HG02571 (cell line): ENCODE data around the gene FIG4.
"Not testable (repeated sequence)": the region's sequence is repeated elsewhere in the genome, so short reads cannot be mapped to it uniquely, and the experiment has no call there.

Experiments
- ATAC-seq: cut with Tn5 transposase; IDR thresholded peaks from one replicate; pipeline ENCODE4 v1.9.1; 2021; ENCODE audit warnings: mild to moderate bottlenecking, moderate library complexity; ENCODE audit not compliant: unreplicated experiment

FIG4 gene

DNA sequence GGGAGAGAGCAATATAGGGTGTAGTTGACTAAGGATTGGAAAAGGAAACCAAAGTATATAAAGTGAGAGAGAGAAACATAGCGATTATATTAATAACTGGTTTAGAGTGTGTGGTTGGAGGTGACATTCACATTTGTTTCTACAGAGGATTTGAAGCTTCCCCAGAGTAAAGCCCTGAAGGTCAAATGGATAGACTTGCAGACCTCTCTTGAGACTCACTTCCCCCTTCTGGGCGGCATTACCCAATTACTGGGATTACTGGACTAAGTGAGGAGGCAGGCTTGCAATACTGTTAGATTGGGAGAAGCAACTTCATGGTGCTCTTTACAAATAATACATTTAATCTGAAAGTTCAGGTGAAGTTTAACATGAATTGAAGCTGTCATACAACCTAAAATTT is 10.7 kb downstream of the FIG4 start:
- no peak for ATAC-seq

DNA sequence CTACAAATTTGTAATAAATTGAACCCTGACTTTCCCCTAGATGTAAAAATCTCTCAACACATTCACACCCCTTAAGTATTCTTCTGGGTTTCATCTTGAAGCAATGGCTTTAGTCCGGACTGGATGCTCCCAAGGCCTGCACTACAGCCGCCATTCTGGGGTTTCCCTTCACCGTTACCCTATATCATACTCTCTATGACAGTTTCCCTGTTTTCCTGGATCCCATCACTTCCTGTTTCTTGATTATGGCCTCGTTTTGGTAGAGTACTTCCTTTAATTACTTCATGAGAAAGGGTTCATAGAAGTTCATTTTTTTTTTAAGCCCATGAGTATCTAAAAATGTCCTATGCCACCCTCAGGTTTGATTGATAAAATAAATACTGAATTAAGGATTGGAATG is 11.7 kb downstream of the FIG4 start:
- no peak for ATAC-seq

DNA sequence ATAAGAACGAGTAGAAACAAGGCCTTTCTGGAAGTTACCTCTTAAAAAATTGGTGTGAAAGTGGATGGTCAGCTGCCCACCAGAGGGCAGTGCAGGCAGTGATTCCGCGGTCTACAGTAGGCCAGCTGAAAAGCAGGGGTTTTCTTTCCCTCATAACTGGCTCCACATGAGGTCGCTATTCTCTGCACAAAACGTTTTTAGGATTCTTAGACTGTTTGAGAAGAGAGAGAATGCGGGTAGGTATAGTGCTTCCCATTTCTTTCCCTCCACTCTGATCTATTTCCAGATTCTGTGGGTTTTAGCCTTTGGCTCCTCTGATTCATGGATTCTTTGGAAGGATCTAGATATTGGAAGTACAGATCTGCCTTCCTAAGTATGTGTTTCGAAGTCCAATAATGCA is 14.2 kb downstream of the FIG4 start:
- ATAC-seq: peak; percentile 89

DNA sequence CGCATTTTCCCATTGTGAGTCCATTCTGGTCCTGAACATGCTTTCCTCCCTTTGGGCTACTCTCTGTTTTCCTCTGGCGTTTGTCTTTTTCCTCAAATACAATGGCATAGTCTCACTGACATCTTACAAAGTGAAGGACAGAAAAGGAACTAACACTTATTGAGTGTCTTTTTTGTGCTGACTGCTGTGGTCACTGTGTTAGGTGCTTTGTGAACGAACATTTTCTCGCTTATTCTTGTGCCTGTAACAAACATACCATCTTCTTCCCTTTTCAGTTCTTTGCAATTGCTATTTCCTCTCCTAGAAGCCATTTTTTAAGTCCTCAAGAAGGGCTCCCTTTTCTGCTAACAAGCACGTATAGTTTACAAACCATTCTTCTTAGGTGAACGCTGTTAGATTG is 15.4 kb downstream of the FIG4 start:
- ATAC-seq: no peak

DNA sequence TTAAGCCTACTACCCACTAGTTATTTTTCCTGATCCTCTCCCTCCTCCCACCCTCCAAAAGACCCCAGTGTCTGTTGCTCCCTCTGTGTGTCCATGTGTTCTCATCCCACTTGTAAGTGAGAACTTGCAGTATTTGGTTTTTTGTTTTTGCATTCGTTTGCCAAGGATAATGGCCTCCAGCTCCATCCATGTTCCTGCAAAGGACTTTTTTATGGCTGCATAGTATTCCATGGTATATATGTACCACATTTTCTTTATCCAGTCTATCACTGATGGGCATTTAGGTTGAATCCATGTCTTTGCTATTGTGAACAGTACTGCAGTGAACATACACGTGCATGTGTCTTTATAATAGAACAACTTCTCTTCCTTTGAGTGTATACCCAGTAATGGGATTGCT is 17.0 kb downstream of the FIG4 start:
- not testable (repeated sequence) for ATAC-seq

DNA sequence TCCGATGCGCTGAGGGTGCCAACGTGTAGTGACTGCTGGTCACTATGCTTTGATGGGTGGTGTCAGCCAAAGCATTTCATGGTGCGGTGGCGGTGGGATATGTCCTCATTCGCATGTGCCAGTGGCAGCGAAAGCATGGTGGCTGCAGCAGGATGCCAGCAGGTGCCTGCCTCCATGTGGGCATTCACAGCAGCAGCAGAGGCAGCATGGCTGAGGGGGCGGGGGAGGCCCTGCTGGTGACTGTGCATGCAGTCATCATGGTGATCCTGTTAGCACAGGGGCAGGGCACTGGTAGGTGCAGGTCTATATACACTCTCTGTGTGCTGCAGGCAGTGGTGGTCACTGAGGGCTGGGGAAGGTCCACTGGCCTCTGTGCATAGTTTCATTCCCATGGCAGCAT is 22.0 kb downstream of the FIG4 start:
- ATAC-seq: no peak

DNA sequence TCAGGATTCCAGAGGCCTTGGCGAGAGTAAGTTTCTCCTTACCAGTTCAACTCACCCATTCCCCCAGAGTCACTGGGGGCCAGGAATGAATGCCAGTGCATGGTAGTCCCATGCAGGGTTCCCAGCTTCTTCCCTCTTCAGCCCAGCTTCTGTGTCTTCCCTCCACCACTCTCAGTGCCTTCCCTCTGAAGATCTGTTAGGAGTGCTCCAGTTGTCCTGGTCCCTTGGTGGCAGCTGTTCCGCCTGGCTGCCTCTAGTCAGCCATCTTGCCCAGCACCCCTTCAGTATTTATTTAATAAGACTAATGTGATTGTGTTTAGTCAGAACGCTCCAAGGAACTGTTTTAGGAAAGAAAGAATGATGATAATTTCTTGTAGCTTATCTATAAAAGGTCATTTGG is 23.1 kb downstream of the FIG4 start:
- ATAC-seq: no peak

DNA sequence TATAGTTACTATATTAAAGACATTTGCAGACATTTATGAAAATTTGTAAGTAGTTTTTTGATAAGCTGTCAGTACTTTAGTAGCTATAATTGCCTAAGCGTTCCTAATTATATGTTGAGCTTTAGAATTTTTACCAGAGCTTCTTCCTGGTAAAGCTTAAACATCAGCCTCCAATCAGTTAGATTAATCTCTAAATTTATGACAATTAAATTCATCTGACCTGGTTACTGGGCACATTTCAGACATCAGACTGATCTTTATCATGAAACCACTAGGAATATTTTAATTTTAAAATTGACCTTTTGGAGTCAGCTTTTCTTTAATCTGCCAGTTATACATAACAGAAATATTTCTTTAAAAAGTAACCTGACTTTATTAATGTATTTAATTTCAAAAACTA is 23.5 kb downstream of the FIG4 start:
- no peak for ATAC-seq

DNA sequence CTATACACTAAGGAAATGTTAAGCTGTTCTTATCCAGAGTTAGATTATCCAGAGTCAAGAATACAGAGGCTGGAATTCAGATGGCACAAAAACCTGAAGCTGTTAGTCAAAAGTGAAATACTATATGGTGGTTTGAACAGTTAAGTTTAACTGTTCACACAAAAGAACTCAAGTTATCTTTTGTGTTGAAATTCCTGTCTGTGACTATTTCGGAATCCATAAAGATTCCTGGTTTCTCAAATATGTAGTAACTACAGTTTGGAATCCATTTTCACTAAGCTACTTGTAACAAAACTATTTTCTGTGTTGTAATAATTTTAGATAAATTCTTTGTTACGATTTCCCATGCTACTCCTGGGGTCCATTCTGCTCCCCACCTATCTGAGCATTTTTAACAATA is 24.5 kb downstream of the FIG4 start:
- no peak for ATAC-seq

DNA sequence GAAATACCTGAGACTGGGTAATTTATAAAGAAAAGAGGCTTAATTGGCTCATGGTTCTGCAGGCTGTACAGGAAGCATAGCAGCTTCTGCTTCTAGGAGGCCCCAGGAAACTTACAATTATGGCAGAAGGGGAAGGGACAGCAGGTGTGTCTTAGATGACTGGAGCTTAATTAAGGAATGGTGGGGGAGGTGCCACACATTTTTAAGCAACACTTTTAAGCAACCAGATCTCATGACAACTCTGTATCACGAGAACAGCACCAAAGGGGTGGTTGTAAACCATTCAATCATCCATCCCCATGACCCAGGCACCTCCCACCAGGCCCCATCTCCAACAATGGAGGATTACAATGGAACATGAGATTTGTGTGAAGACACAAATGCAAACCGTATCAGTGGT is 26.9 kb downstream of the FIG4 start:
- ATAC-seq: no peak

DNA sequence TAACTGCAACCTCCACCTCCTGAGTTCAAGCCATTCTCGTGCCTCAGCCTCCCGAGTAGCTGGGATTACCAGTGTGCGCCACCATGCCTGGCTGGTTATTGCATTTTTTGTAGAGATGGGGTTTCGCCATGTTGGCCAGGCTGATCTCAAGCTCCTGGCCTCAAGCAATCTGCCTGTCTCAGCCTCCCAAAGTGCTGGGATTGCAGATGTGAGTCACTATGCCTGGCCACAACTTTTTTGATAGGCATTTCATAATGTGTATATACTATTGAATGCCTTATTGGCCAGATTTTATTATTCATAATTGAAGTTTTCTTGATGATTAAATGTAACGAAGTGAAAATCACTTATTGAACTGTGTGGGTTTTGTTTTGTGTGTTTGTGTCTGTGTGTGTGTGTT is 27.9 kb downstream of the FIG4 start:
- no peak for ATAC-seq

DNA sequence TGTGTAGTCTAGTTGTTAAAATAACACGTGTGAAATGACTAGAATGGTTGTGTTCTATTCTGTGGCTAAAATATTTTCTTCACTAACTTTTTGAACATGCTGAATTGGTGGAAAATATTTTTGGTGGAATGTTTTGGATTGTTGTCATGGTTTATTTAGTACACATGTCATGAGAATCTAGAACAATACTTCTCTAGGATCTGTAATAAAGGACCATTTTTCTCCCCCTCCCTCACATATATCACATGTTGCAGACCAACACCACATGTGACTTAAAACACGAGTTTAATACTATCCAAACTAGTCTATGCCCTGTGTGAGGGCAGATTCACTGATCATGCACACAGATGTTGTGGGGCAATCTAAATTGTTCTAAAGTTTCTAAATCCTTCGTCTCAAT is 29.2 kb downstream of the FIG4 start:
- ATAC-seq: no peak

DNA sequence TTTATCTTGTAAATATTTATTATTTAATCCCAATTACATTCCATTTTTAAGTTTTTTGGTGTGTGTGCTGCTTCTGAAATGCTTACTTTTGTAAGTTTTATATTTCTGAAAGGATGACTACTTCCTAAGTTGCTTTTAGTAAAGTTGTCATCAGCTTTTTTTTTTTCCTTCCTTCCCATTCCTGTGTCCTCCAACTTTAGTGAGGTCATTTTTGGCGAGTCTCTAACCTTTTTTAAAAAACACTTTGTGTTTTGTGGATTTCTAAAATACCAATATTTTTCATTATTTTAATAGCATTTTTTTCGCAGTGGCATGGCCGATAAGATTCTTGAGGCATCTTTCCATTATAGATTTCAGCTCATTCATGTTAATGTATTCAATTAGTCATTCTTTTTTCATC is 30.9 kb downstream of the FIG4 start:
- ATAC-seq: no peak

DNA sequence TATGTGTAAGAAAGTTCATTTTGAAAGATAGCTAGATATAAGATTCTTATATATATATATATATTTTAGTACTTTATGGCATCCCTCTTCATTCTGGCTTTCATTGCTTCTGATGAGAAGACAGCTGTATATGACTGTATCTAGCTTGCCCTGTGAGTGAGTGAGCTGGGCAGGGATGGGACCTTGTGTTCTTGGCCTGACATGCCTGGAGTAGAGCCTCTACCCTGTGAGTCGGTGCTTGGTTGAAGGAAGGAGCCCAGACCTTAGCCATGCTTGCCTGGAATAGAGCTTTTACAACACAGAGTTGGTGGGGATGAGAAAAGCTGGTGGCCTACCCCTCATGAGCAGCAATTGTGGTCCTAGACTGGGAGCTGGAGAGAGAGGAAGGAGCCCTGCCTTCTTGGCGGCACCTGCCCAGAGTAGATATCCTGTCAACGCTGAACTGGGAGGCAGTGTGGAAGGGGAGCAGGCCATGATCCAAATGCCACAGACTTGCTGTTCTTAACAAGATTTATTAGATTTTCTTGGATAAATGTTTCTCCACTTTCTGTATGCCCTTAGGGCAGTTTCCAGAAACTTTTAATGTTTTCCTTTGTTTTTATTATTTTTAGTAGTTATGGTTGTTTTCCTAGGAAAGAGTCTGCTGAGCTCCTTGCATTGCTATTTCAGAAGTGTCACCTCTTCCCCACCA is 31.6 kb downstream of the FIG4 start:
- no peak for ATAC-seq

DNA sequence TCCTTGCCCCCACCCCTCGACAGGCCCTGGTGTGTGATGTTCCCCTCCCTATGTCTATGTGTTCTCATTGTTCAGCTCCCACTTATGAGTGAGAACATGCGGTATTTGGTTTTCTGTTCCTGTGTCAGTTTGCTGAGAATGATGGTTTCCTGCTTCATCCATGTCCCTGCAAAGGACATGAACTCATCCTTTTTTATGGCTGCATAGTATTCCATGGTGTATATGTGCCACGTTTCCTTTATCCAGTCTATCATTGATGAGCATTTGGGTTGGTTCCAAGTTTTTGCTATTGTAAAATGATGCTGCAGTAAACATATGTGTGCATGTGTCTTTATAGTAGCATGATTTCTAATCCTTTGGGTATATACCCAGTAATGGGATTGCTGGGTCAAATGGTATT is 34.2 kb downstream of the FIG4 start:
- ATAC-seq: not testable (repeated sequence)

DNA sequence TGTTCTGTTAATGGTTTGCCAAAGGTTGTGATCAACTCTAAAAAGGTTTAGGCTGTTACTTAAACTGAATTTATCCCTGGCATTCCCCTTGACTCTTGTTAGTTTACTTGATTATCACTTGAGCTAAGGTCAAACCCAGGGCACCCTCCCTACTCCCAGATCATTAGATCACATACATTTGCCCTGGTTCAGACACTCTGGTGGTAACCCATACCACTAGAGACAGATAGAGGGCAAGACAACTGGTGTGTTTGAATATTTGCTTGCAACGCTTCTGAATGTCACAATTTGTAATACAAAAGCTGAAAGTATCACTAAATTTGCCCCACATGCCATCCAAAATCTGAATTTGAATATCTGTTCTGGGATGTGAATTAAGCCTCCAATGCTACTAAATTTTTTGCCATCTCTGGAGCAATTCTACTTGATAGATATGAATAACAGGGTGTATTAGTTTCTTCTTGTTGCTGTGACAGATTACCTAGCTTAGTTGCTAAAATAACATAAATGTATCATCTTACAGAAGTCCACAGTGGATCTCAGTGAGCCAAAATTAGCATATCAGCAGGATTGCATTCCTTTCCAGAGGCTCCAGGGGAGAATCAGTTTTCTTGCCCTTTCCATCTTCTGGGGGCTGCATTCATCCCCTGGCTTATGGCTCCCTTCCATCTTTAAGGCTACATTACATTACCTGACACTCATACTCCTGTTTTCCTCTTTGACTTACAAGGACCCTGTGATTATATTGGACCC is 45.4 kb downstream of the FIG4 start:
- ATAC-seq: no peak

DNA sequence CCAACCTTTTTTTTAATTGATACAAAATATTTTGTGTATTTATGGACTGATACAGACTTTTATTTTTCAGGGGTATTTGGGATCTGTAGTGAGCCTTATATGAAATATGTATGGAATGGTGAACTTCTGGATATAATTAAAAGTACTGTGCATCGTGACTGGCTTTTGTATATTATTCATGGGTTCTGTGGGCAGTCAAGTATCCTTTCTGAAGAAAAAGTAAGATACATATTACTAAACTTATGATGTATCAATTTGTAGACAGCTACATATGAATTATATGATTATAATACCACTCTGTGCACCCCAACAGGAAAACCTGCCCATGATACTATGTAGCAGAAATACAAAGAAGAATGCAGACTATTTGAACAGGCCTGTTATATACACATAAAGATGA is 47.2 kb downstream of the FIG4 start:
- ATAC-seq: no peak

DNA sequence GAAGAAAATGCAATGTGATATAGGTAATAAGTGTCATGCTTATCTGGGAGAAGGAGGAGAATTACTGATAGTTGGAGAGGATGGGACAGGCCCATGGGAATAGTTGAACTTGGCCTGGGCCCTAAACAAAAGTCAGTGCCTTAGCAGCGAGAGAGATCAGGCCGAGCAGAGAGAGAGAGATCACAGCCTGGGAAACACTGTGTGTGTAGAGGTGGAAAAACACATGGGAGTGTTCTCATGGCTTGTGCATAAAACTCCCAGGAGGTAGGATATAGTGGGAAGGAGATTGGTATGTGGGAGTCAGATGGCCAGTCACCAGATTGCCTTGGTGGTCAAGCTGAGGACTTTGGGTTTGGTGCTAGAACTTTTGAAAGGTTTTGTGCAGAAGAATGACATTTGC is 47.6 kb downstream of the FIG4 start:
- ATAC-seq: no peak

DNA sequence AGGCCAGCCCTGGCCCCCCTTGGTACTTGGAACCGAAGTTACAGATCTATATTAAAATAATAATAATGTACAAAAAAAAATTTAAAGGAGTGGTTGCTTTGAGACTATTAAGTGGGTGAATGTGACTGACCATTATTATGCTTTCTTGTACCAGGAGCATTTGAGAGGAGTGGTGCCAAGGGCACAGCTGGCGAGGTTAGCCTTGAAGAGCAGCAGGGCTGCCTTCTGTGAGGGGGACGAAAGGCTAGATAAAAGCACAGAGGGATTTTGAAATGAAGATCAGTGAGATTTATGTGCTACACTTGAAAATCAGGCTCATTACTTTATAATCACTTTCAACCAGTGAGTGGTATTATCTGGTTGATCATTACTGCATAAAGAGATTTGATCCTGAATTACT is 48.6 kb downstream of the FIG4 start:
- no peak for ATAC-seq

DNA sequence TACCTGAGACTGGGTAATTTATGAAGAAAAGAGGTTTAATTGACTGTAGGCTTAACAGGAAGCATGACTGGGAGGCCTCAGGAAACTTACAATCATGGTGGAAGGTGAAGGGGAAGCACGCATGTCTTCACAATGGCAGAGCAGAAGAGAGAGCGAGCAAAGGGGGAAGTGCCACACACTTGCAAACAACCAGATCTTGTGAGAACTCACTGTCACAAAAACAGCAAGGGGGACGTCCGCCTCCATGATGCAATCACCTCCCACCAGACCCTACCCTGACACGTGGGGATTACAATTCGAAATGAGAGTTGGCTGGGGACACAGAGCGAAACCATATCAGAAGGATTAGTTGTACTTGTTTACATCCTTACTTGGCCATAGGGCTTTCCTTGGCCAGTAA is 49.7 kb downstream of the FIG4 start:
- no peak for ATAC-seq

DNA sequence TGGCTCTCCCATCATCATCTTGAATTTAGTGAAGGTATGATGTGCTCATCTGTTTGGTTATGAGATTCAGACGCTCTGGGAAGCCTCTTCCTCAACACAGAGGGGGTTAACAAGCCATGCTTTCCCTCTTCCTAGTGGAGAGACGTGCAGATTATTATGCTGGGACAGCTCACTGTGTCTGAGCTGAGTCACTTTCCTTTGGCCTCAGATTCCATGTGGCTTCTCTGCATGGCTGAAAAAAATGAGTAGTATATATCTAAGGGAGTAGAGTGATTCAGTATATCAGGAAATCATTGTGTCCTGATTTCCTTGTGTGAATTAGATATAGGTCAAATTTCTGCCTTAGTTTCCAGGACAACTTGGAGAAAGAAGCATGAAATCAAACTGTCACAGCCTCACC is 52.6 kb downstream of the FIG4 start:
- ATAC-seq: no peak

DNA sequence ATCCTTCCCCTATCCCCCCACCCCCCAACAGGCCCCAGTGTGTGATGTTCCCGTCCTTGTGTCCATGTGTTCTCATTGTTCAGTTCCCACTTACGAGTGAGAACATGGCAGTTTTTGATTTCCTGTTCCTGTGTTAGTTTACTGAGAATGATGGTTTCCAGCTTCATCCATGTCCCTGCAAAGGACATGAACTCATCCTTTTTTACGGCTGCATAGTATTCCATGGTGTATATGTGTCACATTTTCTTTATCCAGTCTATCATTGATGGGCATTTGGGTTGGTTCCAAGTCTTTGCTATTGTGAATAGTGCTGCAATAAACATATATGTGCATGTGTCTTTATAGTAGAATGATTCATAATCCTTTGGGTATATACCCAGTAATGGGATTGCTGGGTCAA is 53.7 kb downstream of the FIG4 start:
- ATAC-seq: not testable (repeated sequence)

DNA sequence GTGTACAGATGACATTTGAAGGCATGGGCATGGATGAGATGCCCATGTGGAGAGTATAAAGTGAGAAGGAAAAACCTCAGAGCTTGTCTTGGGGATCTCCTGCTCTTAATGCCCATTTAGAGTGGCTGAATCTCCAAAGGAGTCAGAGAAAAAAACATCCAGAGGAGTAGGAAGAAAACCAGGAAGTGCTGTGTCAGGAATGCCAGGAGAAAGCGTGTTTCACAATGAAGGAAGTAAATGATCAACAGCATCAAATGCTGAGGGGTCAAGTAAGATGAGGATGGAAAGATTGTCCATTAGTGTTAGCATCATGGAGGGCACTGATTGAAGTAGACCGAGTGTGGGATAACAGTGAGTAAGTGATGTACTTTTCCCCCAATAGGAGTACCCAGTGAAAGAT is 56.1 kb downstream of the FIG4 start:
- no peak for ATAC-seq
